Lung (tissue), 12 donors: Measurements from ENCODE around the gene FYCO1. TPM values are rescaled to one million over a fixed set of nuclear protein-coding genes. Genes with fewer than 3 reads are reported as not detected.

Source experiments
- ATAC-seq: fragments of 200-7000 bp; cut with Tn5 transposase; one replicate; pipeline ENCODE4 v1.9.1; 2020; ENCODE audit warnings: moderate number of reproducible peaks; ENCODE audit not compliant: insufficient read depth, low FRiP score
- DNase-seq, 3 donors: peaks; one replicate each; pipeline ENCODE4 v3.0.0-alpha.2; 2013 to 2017
- H3K27ac ChIP-seq, 2 donors: one replicate each; pipeline ENCODE4 v1.5.1; 2013; ENCODE audit warnings: mild to moderate bottlenecking in 2 of 2, moderate library complexity in 2 of 2, control low read depth in 1 of 2, inconsistent platforms in 1 of 2, low read depth in 1 of 2, low read length in 1 of 2
- H3K27me3 ChIP-seq, 3 donors: one replicate each; pipeline ENCODE4 v1.5.1; 2013; ENCODE audit warnings: low read length in 2 of 3; ENCODE audit not compliant: control insufficient read depth in 3 of 3, insufficient read depth in 3 of 3
- H3K36me3 ChIP-seq, 4 donors: one replicate each; pipeline ENCODE4 v1.5.1; 2013; ENCODE audit warnings: low read length in 4 of 4, mild to moderate bottlenecking in 1 of 4, moderate library complexity in 1 of 4; ENCODE audit not compliant: control insufficient read depth in 4 of 4, insufficient read depth in 4 of 4
- H3K4me1 ChIP-seq, 5 donors: one replicate each; pipeline ENCODE4 v1.5.1; 2013; ENCODE audit warnings: low read length in 5 of 5, mild to moderate bottlenecking in 2 of 5, moderate library complexity in 1 of 5; ENCODE audit not compliant: control insufficient read depth in 5 of 5, insufficient read depth in 5 of 5
- H3K4me3 ChIP-seq: one replicate; pipeline ENCODE4 v1.5.1; 2013; ENCODE audit warnings: mild to moderate bottlenecking, control low read depth, moderate library complexity
- H3K9ac ChIP-seq, 2 donors: one replicate each; pipeline ENCODE4 v1.5.1; 2013; ENCODE audit warnings: low read length in 2 of 2, control low read depth in 1 of 2; ENCODE audit not compliant: insufficient read depth in 1 of 2
- H3K9me3 ChIP-seq, 4 donors: one replicate each; pipeline ENCODE4 v1.5.1; 2013; ENCODE audit warnings: low read length in 3 of 4, mild to moderate bottlenecking in 1 of 4, moderate library complexity in 1 of 4; ENCODE audit not compliant: control insufficient read depth in 4 of 4, insufficient read depth in 3 of 4
- CTCF ChIP-seq: IDR thresholded peaks from 2 replicates; pipeline ENCODE4 v1.5.1; 2012; ENCODE audit warnings: mild to moderate bottlenecking; ENCODE audit errors: control extremely low read depth, extremely low read depth
- WGBS, 2 donors: extraction: QIAGEN DNeasy Blood & Tissue Kit; methylation state at CpG; one replicate each; pipeline ENCODE4 v1.1.7; 2013; 5-methylcytosine and 5-hydroxymethylcytosine counted together
- polyA plus RNA-seq, 2 donors: library from polyadenylated mRNA; stranded (reverse); fragments of 200-250 nt; gene quantifications; one replicate each; pipeline ENCODE4 v1.2.1, GENCODE V29; 2013
- total RNA-seq, 2 donors: library from RNA; depleted of rRNA in 1 of 2; stranded (reverse); fragments of >200 nt in 1 of 2; gene quantifications; one replicate each; pipeline ENCODE4 v1.2.1, GENCODE V29; 2014 to 2021
- donor health status: control.
- donor health status: control.
- donor health status: Bipolar disorder and iron deficiency.
- donor health status: healthy.
- donor health status: DM: yes; HTN: yes; CAD: no.

The FYCO1 gene
- total and polyA plus RNA-seq, 4 donors = 11.3 to 38.7 (median 23.2) TPM

- Histone ChIP-seq H3K27me3 (no peaks in the 10 kb centered on the region), H3K4me1 (no peaks in the 10 kb centered on the region), H3K36me3 (no peaks in the 10 kb centered on the region), H3K4me3 (no peak overlapping the region), H3K27ac (no peak overlapping the region), H3K9me3 (peaks cover 0 to 10% (median 5%) of the 10 kb centered on the region in 4 donors), H3K9ac (no peak overlapping the region)
- DNase-seq (no peak), ATAC-seq (no peak)
- TF ChIP-seq CTCF = no peak
- WGBS, 2 donors = 93 to 97% methylated on average over 2 of the region's 2 CpGs
Observed at GRCh38 chr3:46031747-46032146, 36.1 kb upstream of the FYCO1 start.

- no peaks in the 10 kb centered on the region for H3K27me3 ChIP-seq
- no peak for DNase-seq
- no peak for TF ChIP-seq CTCF
- no peak for ATAC-seq
- H3K27ac ChIP-seq = no peak overlapping the region
- no peak overlapping the region for H3K9ac ChIP-seq
- H3K4me1 ChIP-seq = no peaks in the 10 kb centered on the region
- no peak overlapping the region for H3K4me3 ChIP-seq
- peaks cover 0 to 10% (median 5%) of the 10 kb centered on the region in 4 donors for H3K9me3 ChIP-seq
- no peaks in the 10 kb centered on the region for H3K36me3 ChIP-seq
- 70 to 93% methylated on average over 4 of the region's 4 CpGs for WGBS, 2 donors
Observed at GRCh38 chr3:46031269-46031668, 35.6 kb upstream of the FYCO1 start.

GRCh38 chr3:46030626-46031025 lies 35.0 kb upstream of the FYCO1 start:
- Histone ChIP-seq H3K27ac (no peak overlapping the region), H3K9me3 (peaks cover 0 to 10% (median 5%) of the 10 kb centered on the region in 4 donors), H3K4me1 (no peaks in the 10 kb centered on the region), H3K4me3 (no peak overlapping the region), H3K27me3 (no peaks in the 10 kb centered on the region), H3K36me3 (no peaks in the 10 kb centered on the region), H3K9ac (no peak overlapping the region)
- no peak for ATAC-seq
- 95 to 96% methylated on average over 6 of the region's 6 CpGs for WGBS, 2 donors
- TF ChIP-seq CTCF = no peak
- no peak for DNase-seq

GRCh38 chr3:46029953-46030543 lies 34.4 kb upstream of the FYCO1 start:
- Histone ChIP-seq H3K36me3 (no peaks in the 10 kb centered on the region), H3K4me1 (no peaks in the 10 kb centered on the region), H3K4me3 (no peak overlapping the region), H3K27me3 (no peaks in the 10 kb centered on the region), H3K27ac (no peak overlapping the region), H3K9me3 (peaks cover 0 to 10% (median 5%) of the 10 kb centered on the region in 4 donors), H3K9ac (no peak overlapping the region)
- no peak for DNase-seq
- TF ChIP-seq CTCF = no peak
- 67 to 84% methylated on average over 1 of the region's 1 CpG for WGBS, 2 donors
- ATAC-seq = no peak
